ENCODE data around the gene PTPRA.

PTPRA gene

DNA sequence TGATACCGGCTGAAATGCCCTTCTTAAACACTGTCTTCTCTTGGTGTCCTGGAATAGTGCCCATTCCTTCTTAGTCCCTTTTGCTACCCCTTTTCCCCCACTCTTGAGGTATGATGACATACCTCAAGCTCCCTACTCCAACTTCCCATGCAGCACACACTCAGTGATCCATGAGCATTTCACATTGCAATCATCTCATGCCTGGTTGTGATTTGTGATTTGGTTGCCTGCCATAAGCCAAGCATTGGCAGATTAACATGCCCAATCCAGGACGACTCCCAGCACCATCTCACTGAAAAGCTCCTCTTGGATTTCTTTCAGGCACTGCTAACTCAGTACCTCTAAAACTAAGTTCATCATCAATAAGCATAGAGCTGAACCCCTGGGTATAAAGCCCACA is 14.7 kb upstream of the PTPRA start:
- DNase-seq (ENCODE audit: low spot score), result no peak
- TF ChIP-seq, protein P1, sequence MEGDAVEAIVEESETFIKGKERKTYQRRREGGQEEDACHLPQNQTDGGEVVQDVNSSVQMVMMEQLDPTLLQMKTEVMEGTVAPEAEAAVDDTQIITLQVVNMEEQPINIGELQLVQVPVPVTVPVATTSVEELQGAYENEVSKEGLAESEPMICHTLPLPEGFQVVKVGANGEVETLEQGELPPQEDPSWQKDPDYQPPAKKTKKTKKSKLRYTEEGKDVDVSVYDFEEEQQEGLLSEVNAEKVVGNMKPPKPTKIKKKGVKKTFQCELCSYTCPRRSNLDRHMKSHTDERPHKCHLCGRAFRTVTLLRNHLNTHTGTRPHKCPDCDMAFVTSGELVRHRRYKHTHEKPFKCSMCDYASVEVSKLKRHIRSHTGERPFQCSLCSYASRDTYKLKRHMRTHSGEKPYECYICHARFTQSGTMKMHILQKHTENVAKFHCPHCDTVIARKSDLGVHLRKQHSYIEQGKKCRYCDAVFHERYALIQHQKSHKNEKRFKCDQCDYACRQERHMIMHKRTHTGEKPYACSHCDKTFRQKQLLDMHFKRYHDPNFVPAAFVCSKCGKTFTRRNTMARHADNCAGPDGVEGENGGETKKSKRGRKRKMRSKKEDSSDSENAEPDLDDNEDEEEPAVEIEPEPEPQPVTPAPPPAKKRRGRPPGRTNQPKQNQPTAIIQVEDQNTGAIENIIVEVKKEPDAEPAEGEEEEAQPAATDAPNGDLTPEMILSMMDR (IDR thresholded peaks at IDR 0.05; ENCODE audit: extremely low read depth, missing control alignments), result no peak

DNA sequence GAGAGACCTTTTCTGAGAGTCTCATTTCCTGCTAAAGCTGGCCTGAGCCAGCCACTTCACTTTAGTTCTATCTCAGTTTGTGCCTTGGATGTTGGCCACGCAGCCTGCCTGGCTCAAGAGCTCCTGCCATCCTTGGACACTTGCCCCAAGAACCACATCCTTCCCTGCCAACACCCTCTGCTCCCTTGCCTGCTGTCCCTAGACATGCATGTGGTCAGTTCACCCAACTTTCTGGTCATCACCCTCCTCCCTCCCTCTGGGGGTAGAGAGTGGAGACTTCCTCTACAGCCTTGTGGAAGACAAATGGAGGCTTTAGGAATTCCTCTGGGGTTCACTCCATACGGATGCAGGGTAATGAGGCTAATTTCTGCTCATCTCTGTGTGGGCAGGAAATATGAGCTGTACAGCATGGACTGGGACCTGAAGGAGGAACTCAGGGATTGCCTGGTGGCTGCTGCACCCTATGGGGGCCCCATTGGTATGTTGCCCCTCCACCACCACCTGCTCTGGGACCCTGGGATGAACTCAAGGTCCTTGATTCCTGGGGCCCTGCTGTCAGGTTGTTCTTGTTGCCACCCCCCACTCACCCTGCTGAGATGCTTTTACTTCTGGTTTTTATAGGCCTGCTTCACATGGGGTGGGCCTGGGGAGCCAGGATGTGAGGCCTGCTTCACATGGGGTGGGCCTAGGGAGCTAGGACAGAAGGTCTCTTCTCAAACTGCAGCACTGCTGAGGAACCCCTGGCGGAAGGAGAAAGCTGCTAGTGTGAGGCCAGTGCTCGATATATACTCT is 13.8 kb upstream of the PTPRA start:
- TF ChIP-seq, protein P1 (IDR thresholded peaks at IDR 0.05; ENCODE audit: extremely low read depth, missing control alignments), result no peak
- DNase-seq (ENCODE audit: low spot score), result no peak

DNA sequence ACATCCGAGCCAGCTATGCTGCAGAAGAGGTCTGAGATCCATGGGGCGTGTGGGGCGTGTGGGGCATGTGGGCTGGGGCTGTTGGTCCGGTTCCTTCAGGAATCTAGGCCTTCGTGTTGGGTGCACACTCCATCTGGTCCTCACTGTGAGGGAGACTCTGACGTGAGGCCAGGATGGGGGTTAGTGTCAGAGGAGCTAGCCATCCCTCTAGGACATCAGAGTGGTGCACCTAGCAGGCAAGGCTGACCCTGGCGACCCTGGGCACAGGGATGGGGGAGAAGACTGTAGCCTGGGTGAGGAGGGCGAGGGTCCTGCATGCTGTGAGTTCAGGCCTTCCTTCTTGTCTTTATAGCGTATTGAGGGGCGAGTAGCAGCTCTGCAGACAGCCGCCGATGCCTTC is 8.7 kb upstream of the PTPRA start:
- TF ChIP-seq, protein P1 (IDR thresholded peaks at IDR 0.05; ENCODE audit: extremely low read depth, missing control alignments), result no peak
- DNase-seq (ENCODE audit: low spot score), result no peak

DNA sequence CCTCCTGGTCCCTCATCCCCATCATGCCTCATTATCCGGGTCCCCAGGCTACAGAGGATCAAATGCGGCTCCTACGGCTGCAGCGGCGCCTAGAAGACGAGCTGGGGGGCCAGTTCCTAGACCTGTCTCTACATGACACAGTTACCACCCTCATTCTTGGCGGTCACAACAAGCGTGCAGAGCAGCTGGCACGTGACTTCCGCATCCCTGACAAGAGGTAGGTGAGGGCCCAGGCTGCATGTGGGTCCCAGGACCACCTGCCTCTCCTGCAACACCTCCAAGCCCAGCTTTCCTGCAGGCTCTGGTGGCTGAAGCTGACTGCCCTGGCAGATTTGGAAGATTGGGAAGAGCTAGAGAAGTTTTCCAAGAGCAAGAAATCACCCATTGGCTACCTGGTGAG is 8.2 kb upstream of the PTPRA start:
- TF ChIP-seq, protein P1 (IDR thresholded peaks at IDR 0.05; ENCODE audit: extremely low read depth, missing control alignments), result no peak
- DNase-seq (ENCODE audit: low spot score), result no peak

DNA sequence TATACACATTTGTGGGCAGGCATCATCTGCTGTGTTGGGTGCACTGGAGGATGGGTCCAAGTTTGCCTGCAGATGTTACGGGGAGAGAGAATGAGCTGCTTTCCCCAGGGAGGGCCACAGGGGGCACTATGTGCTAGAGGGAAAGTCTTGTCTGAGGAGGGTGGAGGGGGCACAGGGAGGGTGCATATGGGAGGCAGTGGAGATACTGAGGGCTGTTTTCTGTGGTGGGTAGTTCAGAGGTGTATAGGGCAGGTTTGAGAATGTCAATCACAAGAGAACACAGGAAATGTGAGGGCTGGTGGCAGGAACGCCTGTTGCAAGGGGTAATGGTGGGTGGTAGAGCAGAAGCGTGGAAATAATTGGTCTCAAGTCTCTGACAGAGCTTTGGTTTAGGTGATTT is 7.7 kb upstream of the PTPRA start:
- TF ChIP-seq, protein P1 (IDR thresholded peaks at IDR 0.05; ENCODE audit: extremely low read depth, missing control alignments), result no peak
- no peak for DNase-seq (ENCODE audit: low spot score)

DNA sequence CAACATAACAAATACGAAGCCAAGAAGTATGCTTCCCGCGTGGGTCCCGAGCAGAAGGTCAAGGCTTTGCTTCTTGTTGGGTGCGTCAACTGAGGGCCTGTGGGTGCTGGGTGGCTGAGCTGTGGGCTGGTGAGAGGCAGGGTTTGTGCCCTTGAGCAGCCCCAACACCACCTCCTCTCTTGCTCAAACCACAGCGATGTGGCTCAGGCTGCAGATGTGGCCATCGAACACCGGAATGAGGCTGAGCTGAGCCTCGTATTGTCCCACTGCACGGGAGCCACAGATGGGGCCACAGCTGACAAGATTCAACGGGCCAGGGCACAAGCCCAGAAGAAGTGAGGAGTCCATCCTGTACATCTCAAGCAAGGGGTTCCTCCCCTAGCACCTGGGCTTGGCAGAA is 7.0 kb upstream of the PTPRA start:
- DNase-seq (ENCODE audit: low spot score), result no peak
- TF ChIP-seq, protein P1 (IDR thresholded peaks at IDR 0.05; ENCODE audit: extremely low read depth, missing control alignments), result no peak

DNA sequence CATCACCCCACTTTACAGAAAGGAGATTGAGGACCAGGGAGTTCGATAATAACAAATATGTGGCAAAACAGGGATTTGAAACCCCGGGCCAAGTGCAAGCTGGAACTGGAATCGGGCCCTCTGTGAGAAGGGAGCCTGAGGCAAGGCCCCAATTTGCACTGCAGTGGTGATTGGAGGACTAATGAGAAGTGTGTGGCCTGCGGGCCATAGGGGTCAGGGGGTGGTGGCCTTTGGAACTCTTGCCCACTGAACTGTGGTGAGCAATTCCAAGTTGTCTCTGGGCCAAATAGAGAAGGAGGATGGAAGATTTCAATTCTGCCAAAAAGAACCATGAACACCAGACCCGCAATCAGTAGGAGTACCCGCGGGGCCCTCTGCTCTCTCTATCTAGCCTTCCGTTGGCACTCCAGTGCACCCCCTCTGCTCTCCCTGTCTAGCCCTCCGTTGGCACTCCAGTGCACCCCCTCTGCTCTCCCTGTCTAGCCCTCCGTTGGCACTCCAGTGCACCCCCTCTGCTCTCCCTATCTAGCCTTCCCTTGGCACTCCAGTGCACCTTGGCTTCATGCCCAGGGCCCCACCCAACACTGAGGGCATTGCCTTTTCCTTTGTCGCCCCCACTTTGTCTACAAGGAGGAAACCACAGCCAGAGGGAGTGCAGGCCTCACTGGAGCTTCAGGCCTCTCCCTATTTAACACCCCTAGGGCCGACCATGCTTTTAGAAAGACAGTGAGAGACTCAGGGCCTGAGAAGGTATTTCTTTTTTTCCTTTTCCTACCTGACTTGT is 6.0 kb upstream of the PTPRA start:
- DNase-seq (ENCODE audit: low spot score), result no peak
- TF ChIP-seq, protein P1 (IDR thresholded peaks at IDR 0.05; ENCODE audit: extremely low read depth, missing control alignments), result no peak
